Measurements from ENCODE around the gene PNLIPRP3.

PNLIPRP3 gene

DNA sequence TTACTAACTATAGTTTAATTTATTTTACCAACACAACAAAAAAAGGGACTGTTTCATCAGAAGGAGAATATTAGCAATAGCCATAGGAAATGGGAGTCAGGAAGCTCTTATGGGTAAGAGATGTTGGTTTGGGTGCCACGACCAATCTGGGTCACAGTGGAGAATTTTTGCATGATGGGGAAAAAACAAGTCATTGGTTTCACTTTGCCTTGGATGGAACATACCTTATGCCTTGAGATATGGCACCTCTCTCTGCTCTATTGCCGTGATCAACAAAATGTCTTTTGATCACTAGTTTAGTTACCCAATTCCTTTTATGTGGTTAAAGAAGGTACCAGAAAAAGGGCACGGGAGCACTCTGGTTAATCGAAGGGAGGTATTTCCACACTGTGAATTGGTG lies 48.2 kb downstream of the PNLIPRP3 start:
- TF ChIP-seq EP300 (IDR thresholded peaks at IDR 0.05; ENCODE audit: borderline replicate concordance) (no peak), CREB1 (IDR thresholded peaks at IDR 0.05; ENCODE audit: low read depth) (no peak), RAD21 (IDR thresholded peaks at IDR 0.05; ENCODE audit: low read depth) (no peak), REST (IDR thresholded peaks at IDR 0.05; ENCODE audit: low read depth) (no peak), TAF1 (IDR thresholded peaks at IDR 0.05; ENCODE audit: low read depth) (no peak), ZBTB7A (IDR thresholded peaks at IDR 0.05; ENCODE audit: low read depth) (no peak), FOXM1 (IDR thresholded peaks at IDR 0.05; ENCODE audit: borderline replicate concordance, low read depth) (no peak), TCF12 (IDR thresholded peaks at IDR 0.05; ENCODE audit: low read depth) (no peak), YY1 (IDR thresholded peaks at IDR 0.05; ENCODE audit: low read depth) (no peak)
- TF ChIP-seq, protein P1, sequence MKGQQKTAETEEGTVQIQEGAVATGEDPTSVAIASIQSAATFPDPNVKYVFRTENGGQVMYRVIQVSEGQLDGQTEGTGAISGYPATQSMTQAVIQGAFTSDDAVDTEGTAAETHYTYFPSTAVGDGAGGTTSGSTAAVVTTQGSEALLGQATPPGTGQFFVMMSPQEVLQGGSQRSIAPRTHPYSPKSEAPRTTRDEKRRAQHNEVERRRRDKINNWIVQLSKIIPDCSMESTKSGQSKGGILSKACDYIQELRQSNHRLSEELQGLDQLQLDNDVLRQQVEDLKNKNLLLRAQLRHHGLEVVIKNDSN (IDR thresholded peaks at IDR 0.05) = no peak

DNA sequence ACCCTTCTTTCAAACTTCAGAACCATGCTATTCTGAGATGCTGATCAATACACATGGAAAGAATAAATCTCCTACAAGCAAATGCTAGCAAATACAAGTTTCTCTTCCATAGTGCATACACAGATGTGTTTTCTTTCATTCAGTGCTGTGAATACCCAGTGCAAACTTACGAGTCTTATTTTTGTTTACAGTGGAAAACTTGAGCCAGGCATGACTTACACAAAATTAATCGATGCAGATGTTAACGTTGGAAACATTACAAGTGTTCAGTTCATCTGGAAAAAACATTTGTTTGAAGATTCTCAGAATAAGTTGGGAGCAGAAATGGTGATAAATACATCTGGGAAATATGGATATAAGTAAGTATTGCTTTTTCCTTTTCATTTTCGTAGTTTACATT lies 48.8 kb downstream of the PNLIPRP3 start:
- TF ChIP-seq FOXM1 (IDR thresholded peaks at IDR 0.05; ENCODE audit: borderline replicate concordance, low read depth) = no peak
- no peak for TF ChIP-seq CREB1 (IDR thresholded peaks at IDR 0.05; ENCODE audit: low read depth)
- no peak for TF ChIP-seq TAF1 (IDR thresholded peaks at IDR 0.05; ENCODE audit: low read depth)
- TF ChIP-seq TCF12 (IDR thresholded peaks at IDR 0.05; ENCODE audit: low read depth) = no peak
- no peak for TF ChIP-seq EP300 (IDR thresholded peaks at IDR 0.05; ENCODE audit: borderline replicate concordance)

DNA sequence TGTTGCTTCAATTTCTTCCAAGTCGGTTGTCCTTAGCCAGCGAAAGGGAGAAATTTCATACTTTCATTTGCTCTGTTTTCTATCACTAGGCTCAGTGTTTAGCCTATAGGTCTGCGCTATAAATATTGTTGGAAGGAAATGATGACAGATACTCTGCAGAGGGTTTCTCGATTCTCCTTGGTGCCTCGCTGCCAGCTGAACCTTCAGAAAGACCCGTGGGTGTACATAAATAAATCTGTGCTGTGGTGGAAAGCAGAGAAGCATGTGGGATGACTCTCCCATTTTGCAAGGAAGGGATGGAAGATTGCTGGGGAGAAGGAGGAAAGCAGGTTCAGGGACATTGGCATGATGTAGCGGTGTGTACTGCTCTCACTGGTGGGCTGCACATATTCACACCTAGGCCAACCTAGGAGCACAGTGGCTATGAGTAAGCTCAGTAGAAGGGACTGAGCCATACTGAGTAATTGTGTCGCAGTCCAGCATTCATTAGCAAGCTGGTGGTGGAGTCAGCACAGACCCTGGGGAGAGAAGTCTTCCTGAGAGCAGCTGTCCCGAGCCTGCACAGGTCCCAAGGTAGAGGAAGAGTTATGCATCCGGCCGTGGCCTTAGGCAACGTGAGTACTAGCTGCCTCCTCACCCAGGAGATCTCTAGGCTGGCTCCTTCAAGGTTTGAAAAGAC lies 50.5 kb downstream of the PNLIPRP3 start:
- TF ChIP-seq CREB1 (IDR thresholded peaks at IDR 0.05; ENCODE audit: low read depth) = no peak
- no peak for TF ChIP-seq TAF1 (IDR thresholded peaks at IDR 0.05; ENCODE audit: low read depth)

DNA sequence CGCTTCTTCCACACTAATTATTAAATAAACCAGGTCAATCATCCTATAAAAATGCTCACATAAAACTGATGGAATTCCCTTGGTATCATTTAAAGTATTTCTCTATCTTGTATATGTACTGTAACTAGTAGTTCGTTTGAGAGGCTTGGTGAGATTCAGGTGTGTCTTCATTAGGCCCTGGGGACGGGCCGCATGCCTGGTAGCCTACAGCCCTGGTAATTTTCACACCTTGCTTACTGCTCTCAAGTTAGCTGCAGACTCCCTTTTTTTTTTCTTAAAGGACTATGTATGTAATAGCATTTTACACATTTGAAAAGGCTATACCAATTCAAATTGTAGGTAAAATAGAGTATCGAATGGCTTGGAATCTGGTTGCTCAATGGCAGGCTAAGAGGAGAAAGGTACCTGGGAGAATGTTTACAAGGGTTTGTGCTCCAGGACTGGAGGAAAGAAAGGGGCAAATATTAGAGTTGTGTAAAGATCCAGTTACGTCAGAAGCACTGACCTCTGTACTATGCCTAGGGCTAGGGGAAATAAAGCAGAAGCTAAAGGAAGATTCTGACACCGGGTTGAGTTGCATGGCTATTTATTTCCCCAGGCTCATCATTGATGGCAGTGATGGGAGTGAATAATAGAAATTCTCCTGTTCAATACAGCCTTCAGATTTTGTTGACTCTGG lies 59.3 kb downstream of the PNLIPRP3 start:
- no peak for TF ChIP-seq MAX (IDR thresholded peaks at IDR 0.05)
- no peak for TF ChIP-seq EGR1 (IDR thresholded peaks at IDR 0.05)
- TF ChIP-seq TCF12 (IDR thresholded peaks at IDR 0.05; ENCODE audit: low read depth) = no peak
- TF ChIP-seq, protein P1 (IDR thresholded peaks at IDR 0.05) = no peak
- no peak for TF ChIP-seq RAD21 (IDR thresholded peaks at IDR 0.05; ENCODE audit: low read depth)
- no peak for TF ChIP-seq NFIC (IDR thresholded peaks at IDR 0.05)
- TF ChIP-seq CEBPB (IDR thresholded peaks at IDR 0.05) = no peak
- no peak for TF ChIP-seq CREB1 (IDR thresholded peaks at IDR 0.05; ENCODE audit: low read depth)
- TF ChIP-seq TAF1 (IDR thresholded peaks at IDR 0.05; ENCODE audit: low read depth) = no peak
- no peak for TF ChIP-seq YY1 (IDR thresholded peaks at IDR 0.05; ENCODE audit: low read depth)
- TF ChIP-seq ZBTB7A (IDR thresholded peaks at IDR 0.05; ENCODE audit: low read depth) = no peak
- TF ChIP-seq REST (IDR thresholded peaks at IDR 0.05; ENCODE audit: low read depth) = no peak
- no peak for TF ChIP-seq FOXM1 (IDR thresholded peaks at IDR 0.05; ENCODE audit: borderline replicate concordance, low read depth)
- no peak for TF ChIP-seq TEAD4 (IDR thresholded peaks at IDR 0.05)
- TF ChIP-seq EP300 (IDR thresholded peaks at IDR 0.05; ENCODE audit: borderline replicate concordance) = no peak

GRCh38 chr10:116487522-116488430 lies 60.1 kb downstream of the PNLIPRP3 start:
- no peak for TF ChIP-seq NFIC (IDR thresholded peaks at IDR 0.05)
- TF ChIP-seq ZBTB7A (IDR thresholded peaks at IDR 0.05; ENCODE audit: low read depth) = no peak
- TF ChIP-seq MAX (IDR thresholded peaks at IDR 0.05) = no peak
- no peak for TF ChIP-seq YY1 (IDR thresholded peaks at IDR 0.05; ENCODE audit: low read depth)
- TF ChIP-seq REST (IDR thresholded peaks at IDR 0.05; ENCODE audit: low read depth) = no peak
- no peak for TF ChIP-seq RAD21 (IDR thresholded peaks at IDR 0.05; ENCODE audit: low read depth)
- TF ChIP-seq TAF1 (IDR thresholded peaks at IDR 0.05; ENCODE audit: low read depth) = no peak
